Measurements from ENCODE around the gene GPR146. TPM values are rescaled to one million over a fixed set of nuclear protein-coding genes. Genes with fewer than 3 reads are reported as not detected.

GPR146 gene
- polyA plus RNA-seq, 5 donors: 4.6 to 10.8 (median 7.0) TPM

DNA sequence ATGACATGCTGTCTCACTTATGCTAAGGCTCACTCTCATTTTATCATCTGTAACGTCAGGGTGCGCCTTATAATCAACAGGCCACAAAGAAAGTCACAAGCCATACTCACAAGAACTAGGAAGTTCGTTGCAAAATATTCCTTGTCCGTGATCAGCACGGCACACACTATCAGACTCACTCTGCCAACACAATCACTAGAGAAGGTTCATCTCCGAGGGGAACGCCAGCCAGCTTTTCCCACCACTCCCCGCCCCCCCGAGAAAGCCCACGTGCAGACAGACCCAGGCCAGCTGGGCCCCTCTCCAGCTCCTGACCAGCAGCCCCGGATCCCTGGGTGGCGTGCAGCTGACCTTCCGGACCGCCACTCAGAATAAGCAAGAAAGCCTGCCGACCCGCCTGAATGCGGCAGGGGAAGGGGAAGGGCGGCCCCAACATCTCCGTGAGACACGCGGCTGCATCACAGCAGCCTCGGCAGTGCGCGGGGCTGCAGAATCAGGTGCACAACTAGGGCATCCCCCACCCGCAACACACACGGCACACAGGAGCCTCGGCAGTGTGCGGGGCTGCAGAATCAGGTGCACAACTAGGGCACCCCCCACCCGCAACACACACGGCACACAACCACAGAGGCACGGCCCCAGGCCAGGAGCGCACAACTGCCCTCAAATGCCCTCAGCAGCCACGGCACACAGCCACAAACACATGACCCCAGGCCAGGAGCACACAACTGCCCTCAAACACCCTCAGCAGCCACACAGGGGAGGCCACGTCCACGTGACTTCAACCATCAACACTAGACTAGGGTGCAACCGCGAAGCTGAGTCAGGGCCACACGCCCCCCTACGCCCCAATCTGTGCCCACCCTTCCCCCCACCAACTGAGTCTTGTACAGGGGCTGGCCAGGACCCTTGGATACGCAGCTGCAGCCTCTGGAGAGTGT is 2.5 kb upstream of the GPR146 start:
- DNase-seq: no peak

GRCh38 chr7:1042492-1042833 is 1.9 kb upstream of the GPR146 start:
- no peak for DNase-seq

DNA sequence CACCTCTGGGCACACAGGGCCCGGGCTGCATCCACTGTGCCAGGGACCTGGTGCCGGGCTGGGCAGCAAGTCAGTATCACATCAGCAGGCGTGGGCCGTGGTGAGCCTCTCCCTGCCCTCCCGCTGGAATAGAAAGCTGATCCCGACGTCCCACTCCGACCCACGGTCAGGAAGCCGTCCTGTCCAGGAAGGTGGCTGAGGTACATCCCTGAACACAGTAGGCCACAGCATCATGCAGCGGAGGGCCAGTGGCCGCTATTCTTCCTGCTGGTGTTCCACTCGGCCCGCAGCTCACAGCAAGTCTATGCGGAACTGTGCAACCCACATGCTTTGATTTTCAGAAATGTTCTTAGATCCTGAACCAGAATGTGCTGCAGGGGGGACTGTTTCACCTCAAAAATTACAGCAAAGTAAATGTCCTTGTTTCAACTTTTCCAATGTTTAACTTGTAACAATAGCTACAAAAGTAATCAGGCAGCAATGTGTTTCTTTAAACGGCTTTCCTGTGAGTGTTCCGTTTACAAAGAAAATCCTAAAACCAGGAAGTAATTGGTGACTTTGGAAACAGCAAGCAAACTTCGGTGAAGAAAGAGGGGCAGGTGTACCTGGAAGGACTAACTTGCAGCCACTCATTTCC is 676 bp upstream of the GPR146 start:
- no peak for DNase-seq

DNA sequence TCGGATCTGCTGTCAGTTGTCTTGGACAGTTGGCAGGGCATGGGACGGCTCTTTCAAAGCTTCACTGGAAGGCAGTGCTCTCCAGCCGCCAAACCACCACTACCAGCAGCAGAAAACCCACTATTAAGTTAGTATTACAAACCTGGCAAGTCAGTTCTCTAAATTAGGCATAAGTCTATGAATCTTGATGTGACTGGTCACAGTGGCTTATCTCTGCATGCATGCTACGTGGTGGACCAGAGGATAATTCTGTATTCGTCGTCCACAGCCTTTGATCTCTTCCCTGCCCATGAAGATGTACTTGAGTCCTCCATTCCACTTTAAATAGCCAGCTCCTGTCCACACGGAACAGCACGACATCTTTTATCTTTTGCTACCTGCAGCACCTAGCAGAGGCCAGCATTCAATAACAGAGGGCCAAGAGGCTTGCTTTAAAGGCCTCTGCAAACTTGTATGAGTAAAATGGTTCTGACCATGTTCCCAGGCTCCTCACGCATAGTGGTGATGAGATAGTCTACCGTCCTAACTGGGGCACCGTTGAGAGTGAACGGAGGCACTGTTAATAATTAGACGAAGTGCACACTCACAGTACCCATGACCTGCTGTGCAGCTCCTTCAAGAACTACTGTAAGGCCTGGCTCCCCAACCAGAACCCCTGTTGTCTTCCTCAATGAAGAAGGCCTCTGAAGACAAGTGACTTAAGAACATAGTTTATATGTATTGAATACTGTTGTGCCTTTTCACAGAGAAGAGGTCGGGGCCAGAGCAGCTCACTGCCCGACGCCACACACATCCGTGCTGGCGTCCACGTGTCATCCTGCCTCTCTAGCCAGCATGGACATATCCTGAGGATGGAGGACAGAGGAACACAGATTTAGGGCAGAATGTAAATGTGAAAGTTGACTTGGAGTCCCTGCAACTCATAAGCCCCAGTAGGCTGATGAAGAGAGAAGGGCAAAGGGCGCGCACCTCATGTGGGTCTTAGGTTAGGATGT is 1.0 kb downstream of the GPR146 start:
- DNase-seq: no peak

DNA sequence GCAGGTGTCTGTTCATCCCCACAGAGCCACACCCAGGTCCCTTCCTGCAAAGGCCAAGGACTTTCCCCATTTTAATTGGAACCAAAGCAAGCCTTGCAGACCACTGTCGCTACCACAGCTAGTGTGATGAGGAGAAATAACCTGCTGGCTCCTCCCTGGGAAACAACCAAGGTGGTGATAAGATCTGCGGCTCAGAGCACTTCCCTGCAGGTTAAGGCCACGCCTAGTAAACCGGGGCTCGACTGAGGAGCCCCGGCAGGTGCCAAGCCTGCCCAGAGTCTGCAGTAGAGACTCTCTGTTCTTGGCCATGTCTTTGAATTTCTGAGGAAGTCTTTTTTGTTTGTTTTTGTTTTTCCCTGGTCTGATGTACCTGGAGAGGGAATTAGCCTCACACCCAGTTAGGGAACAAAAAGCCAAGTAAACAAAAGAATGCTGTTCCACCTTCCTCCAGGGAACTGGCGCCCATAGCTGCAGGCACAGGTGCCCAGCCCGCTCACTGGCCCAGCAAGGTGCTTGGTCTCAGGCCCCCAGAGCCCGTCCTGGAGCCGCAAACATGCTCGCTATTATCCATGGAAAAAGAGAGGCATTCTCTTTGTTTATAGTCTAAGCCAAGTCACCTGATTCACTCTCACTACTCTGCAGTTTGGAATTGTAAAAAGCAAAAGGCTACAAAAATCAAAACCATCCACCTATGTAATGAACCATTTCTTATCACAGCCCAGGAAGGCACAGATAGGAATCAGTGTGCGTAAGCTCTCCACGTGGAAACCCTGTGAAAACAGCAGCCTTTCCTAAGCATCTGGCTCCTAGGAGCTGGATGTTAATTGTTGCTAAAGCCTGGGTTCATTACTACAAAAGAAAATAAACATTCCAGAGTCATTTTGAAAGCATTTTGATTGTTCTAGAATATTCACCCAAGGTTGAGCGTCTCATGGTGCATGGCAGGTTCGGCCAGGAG is 2.7 kb downstream of the GPR146 start:
- DNase-seq: no peak

DNA sequence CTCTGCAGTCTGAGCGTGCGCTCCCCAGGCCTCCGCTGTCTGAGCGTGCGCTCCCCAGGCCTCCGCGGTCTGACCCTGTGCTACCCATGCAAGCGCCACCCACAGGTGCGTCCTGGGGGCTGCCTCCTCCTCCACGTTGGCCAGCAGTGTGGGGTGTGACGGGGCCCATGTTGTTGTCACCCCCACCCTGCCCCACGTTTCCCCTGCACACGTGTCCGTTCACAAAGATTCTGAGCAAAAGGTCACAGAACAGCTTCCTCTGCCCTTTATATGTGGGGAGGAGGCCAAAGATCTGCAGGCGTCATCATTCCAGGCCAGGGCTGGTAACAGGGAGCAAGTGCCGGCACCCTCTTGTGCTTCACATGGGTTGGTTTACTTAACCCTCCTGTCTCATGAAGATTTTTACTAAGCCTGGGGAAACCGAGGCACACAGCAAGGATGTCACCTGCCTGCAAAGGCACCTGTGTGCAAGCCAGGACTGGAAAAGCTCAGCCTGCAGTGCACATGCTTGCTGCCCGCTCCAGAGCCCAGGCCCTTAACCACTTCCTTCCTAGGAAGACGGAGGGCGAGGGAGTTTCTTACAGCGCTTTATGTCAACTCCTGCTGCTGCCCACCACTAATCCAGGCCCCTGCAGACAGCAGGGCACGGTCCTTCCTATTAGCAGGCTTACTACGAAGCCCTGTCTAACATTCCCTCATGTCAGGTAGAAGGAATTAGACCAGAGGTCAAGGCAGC is 4.8 kb downstream of the GPR146 start:
- no peak for DNase-seq

- DNase-seq: no peak
Measured at GRCh38 chr7:1049801-1050200, 5.5 kb downstream of the GPR146 start.

DNA sequence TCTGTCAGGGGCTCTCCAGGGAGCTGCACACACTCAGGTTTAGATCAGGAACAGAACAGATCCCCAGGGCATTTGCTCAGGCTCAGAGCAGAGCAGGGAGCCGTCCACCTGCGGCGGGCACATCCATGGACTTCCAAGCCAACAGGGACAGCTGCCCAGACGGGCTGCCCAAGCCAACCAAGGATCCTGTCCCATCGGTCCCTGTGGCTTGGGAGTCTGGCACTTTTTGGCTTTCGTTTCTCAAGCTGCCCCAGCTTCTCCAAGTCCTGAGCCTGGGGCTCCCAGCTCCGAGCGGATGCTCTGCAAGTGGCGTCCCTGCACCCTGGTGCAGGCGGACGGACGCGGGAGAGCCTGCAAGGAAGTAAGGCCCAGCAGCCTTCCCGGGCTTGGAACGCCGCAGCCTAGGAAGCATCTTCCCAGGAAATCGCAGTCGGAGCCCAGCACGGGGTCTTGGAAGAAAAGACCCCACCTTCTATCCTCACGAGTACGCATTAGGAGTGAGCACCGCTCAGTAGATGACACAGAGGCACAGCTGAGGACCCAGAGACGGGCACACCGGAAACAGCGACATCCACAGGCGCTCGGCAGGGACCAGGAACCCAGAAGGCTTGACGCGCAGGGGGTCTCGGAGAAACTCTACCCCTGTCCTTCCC is 6.0 kb downstream of the GPR146 start:
- DNase-seq: no peak

DNA sequence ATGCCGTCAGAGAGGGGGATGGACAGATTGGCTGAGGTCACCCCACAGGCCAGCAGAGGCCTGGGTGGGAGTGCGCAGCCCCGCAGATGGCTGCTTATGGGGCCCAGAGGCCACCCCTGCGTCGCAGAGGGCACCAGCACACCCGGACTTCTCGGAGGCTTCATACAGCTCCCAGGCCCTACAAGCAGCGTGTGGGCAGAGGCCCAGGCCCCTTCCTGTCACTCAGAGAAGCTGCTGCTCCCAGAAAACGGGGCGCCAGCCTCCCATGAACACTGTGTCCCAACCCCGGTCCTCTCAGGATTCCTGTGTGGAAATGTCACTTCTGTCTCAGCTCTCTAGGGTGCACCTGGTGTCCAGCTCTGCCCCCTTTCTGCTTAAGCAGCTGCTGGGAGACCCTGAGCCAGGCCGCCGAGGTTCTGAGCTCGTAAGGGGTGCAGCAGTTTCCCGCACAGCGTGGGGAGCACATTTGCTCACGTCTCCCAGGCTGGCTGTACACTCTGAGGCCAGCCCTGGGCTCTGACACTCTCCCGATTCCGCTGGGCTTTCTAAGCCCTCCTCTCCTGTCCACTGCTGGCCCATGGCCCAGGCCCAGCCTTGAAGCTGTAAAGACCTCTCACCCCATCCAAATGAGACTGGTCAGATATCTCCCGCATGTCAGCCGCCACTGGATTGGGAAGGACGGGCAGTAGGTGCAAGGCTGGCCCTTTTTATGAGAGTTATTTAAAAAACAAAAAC is 6.8 kb downstream of the GPR146 start:
- no peak for DNase-seq

DNA sequence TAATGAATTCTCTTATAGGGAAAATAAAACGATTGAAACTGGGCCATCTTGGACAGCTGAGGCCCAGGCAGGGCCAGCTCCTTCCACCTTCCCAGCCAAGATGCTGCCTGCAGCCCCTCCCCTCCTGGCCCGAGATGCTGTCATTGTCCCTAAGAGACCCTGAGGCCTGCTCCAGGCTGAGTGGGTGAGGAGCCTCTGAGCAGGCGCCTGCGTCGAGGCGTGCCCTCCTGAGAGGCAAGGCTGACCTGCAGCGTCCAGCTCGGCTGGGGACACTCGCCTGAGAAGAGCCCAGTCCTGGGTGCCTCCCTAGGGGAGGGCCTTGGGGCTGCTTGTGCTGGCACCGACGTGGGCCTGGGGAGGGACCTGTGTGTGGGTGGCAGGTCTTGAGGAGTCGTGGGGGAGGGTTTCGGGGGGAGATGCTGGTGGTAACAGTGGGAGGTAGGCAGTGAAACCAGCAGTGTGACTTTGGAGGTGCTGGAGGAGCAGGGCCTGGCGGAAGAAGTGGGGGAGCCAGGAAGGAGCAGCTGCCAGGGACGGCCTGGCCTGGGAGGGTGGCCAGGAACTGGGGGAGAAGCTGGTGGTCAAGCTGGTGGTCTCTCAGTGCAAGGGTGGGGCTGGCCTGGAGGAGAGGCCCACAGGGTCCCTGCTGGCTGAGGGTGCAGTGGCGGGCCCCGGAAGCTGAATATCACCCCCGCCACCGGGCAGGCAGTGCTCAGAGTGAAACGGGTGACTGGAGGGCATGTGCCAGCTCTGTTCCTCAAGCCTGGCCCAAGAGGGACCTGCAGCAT is 7.9 kb downstream of the GPR146 start:
- DNase-seq: no peak

DNA sequence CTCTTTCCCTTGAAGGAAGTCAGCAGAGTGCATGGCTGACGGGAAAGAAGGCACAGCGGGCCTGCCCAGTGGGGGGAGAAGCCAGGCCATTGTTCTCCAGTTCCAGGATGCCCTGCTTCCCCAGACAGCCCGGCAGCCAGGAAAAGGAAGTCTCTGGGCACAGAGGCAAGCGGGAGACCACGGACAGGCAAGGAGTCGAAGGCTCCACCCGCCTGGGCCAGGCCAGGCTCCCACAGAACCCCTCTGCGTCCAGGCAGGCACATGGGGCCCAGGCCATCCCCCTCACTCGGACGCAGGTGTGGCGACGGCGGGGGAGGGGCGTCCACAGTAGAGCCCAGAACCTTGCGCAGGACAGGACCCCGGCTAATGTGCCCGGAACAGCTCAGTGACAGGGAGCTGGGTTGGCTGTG is 8.7 kb downstream of the GPR146 start:
- no peak for DNase-seq

DNA sequence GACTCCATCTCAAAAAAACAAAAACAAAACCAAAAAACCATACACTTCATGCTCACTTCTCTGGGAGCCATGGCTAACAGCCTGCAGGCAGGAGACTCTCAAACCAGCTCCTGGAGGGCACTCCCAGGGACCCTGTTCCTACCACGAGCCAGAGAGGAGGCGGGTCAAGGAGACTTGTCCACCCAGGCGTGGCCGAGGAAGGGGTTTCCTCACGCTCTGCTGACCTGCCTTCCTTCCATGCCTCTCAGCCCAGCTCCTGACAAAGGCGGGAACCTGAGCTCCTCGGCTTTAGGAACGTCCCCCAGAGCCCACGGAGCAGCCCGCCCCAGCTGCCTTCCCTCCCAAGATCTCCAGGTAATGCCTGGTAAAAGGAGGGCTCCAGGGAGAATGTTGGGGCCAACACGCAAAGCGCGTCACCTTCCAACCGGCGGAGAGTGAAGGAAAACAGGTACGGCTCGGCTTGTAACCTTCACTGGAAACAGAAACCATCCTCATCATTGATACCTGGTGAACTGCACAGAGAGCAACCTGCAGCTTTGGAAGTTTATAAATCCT is 9.5 kb downstream of the GPR146 start:
- no peak for DNase-seq

DNA sequence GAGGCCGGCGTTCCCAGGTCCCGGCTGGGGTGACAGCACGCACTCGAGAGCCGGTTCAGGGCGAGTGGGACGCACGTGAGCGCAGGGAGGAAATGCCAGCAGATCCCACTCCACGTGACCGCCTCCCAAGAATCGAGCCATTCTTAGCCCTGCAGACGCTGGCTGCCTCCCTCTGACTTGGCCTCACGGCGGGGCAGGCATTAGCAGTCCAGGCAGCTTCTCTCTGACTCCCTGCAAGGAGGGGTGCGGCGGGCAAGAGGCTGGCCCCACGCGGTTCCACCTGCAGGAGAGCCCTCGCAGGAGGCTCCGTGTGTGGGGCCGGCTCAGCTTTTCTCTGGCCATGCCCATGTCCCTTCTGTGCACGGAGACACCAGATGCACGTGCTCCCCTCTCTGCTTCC is 10.1 kb downstream of the GPR146 start:
- no peak for DNase-seq

DNA sequence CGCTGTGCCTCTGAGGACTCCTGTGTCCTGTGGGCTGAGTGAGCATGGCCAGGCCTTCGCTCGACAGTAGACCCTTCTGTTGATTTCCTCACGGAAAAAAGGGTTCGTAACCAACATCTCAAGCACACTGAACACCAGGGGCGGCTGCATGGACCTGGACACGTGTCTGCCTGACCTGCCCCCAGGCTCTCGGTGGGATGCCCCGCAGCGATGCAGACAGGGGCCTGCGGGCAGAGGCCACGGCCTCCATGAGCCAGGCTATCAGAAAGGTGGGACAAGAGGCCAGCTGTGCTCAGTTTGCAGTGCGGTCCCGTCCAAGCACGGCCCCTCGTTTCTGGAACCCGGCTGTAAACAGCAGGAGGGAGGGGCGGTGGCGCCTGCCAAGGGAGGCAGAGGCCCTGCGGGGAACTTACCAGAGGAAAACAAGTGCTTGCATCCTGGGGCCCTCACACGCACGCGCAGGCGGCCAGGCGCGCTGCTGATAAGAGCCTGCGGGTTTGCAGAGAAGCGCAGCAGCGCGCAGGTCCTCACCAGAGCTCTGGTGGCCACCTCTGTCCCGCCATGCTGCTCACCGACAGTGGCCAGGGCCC is 10.6 kb downstream of the GPR146 start:
- DNase-seq: peak; percentile 78 to 84

DNA sequence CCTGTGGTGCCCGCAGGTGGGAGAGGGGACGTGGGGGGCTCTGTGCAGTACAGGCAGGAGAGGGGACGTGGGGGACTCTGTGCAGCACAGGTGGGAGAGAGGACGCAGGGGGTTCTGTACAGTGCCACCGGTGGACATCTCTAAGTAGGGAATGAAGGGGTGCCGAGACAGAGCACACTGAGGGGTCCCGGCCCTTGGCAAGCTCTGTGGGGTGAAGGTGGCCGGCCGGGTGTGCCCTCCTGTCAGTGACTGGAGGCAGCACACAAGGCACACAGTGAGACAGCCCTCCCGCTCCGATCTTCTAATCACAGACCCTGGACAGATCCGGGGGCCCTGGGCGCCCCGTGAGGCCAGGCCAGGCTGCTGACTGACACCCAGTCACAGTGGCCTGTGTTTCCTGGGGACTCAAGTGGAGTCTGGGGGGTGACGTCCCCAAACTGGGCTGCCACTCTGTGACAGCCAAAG is 11.2 kb downstream of the GPR146 start:
- DNase-seq: no peak

DNA sequence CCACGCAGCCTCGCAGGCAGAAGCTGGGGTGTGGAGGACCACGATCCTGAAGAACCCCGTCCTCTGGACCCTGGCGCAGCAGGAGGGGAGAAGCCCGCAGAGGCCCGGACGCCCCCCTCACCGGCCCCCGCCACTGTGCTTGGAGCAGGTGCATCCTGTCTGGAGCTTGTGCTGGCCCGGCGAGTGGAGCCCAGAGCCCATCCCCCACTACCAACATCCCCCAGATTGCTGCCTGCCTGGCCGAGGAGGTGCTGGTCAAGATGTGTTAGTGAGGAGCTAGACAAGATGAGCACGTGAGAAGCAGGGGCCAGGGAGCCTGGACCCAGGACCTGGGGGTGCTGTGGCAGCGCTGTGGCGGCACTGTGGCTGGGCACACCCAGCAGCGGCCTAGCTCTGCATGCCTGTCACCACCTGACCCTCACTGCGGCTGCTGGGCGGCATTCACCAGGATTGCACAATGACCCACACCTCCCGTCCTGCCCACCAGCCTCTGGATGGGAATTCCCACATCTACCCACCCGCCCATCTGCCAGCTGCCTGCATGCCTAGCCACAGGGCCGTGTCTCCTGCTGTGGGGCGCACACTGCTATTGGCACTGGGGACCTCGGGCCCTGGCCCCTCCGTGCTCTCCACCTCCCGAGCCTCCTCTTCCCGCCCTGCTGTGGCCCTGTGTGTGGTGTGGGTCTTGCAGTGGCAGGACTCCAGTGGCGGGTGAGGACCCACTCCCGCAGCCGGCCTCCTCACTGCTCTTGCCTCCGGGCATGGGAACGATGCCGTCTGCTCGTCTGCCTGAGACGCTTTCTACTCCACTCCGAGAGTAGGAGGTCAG is 11.8 kb downstream of the GPR146 start:
- DNase-seq: no peak
